H7 (cell line): ENCODE data around the gene DUSP16. TPM values are rescaled to one million over a fixed set of nuclear protein-coding genes. Genes with fewer than 3 reads are reported as not detected.

ENCODE experiments used
- DNase-seq: peaks from one replicate; pipeline ENCODE4 v3.0.0; 2012
- H3K27me3 ChIP-seq: 2 replicates; pipeline ENCODE4 v1.6.0; 2011; ENCODE audit warnings: mild to moderate bottlenecking, low read length; ENCODE audit not compliant: control insufficient read depth, insufficient read depth
- H3K36me3 ChIP-seq: replicated peaks from 2 replicates; pipeline ENCODE4 v1.5.1; 2011; ENCODE audit warnings: low read length; ENCODE audit not compliant: control insufficient read depth, insufficient read depth
- H3K4me3 ChIP-seq: 2 replicates; pipeline ENCODE4 v1.5.1; 2011; ENCODE audit warnings: low read depth, mild to moderate bottlenecking, control low read depth, low read length, moderate library complexity; ENCODE audit not compliant: insufficient read depth
- total RNA-seq: library from RNA; depleted of rRNA; stranded (reverse); fragments of >200 nt; shearing (Covaris generic); gene quantifications from 2 replicates; pipeline ENCODE4 v1.2.3, GENCODE V29; 2014; rRNA removed

The DUSP16 gene
- total RNA-seq, 1 experiment from 2014 or later, result 13.6 TPM

DNA sequence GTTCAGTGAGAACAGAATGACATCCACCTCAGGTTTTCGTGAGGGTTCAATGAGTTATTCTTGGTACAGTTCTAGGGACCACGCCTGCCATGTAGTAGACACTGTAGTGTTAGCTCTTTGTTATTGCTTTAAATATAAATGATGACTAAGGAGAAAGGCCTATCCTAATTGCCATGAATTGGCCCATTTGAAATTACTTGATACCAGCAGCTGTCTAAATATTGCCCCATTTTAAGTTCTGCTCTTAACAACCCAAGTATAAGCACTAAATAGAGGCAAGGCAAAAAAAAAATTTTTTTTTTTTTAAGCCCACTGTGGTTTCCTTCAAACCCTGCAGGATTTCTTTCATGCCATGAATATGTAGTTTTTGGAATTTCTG, 121.2 kb downstream of the DUSP16 start:
- no peak for DNase-seq
- Histone ChIP-seq H3K36me3 (no peaks in the 10 kb centered on the region), H3K27me3 (no peaks in the 10 kb centered on the region), H3K4me3 (no peak overlapping the region)

DNA sequence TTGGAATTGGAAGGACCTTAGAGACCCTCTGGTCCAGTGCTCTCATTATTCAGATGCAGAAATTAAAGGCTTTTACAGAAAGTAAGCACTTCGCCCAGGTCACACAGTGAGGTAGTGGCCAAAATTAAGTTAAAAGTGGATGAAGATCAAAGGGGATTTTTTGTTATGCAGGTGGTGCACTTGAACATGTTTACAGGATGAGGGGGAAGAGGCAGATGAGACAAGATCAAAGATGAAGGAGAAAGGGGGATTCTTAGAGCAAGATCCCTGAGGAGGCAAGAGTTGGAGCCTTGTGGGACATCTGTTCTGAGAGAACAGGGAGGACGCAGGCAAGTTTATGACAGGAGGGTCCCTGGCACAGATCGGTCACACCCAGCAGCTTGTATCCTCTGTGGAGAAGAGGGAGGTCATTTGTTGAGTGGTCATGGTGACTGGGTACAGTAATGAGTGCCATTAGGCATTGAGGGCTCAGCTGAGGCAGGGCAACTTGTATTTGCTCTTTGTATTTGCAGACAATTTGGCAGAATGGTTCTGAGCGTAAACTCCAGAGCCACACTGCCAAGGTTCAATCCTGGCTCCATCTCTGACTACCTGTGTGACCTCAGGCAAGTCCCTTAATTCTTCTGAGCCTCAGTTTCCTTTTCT, 121.8 kb downstream of the DUSP16 start:
- DNase-seq, result no peak
- H3K27me3 ChIP-seq, result no peaks in the 10 kb centered on the region
- no peak overlapping the region for H3K4me3 ChIP-seq
- H3K36me3 ChIP-seq, result no peaks in the 10 kb centered on the region

DNA sequence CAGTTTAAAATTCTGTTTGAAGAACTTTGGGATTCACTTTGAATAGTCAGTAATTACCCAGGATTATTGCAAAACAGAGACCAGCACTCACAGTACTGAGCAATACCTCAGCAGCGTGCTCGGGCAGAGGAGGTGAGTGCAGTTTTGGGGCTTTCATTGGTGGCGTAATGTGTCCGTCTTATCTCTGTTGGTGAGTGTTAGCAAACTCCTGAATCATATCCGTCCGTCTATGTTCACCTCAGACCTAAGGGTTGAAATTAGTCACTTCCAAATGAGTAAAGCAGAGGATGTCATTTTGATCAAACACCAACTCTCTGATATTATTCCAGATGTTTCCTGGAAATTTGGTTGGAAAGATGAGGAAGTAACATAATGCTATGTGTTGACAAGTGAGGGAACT, 123.0 kb downstream of the DUSP16 start:
- H3K4me3 ChIP-seq, result no peak overlapping the region
- no peaks in the 10 kb centered on the region for H3K27me3 ChIP-seq
- H3K36me3 ChIP-seq, result no peaks in the 10 kb centered on the region
- DNase-seq, result no peak

DNA sequence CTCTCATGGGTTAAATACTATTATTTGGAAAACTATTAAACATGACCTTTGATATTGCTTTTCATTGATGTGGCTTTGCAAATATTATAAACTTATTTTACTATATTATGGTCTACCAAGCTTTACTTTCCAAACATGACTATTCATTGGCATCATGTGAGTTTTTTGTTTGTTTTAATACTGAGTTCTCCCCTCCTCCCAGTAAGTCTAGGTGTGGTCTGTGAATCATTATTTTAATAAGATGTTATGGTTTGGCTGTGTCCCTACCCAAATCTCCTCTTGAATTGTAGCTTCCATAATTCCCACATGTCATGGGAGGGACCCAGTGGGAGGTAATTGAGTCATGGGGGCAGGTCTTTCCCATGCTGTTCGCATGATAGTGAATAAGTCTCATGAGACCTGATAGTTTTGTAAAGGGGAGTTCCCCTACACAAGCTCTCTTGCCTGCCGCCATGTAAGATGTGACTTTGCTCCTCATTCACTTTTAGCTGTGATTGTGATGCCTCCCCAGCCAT, 125.8 kb downstream of the DUSP16 start:
- no peaks in the 10 kb centered on the region for H3K27me3 ChIP-seq
- no peak overlapping the region for H3K4me3 ChIP-seq
- no peak for DNase-seq

DNA sequence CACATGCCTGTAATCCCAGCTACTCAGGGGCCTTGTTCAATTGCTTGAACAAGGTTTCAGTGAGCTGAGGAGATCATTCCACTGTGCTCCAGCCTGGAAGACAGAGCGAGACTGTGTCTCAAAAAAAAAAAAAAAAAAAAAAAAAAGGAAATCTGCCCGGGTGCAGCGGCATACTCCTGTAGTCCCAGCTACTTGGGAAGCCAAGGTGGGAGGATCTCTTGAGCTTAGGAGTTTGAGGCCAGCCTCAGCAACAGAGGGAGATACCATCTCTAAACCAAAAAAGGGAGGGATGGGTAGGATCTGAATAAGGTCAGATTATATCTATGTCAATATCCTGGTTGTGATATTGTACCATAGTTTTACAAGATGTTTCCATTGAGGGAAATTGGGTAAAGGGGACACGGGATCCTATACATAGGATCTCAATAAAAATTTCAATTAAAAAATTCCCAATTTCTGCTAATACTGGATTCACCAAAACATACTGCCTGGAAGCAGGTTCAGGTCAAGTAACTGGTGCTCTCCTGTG, 129.4 kb downstream of the DUSP16 start:
- no peaks in the 10 kb centered on the region for H3K27me3 ChIP-seq
- no peak overlapping the region for H3K4me3 ChIP-seq
- no peaks in the 10 kb centered on the region for H3K36me3 ChIP-seq
- DNase-seq, result no peak

More for the DNA sequence above, 125.8 kb downstream of the DUSP16 start:
- H3K36me3 ChIP-seq, result no peaks in the 10 kb centered on the region

DNA sequence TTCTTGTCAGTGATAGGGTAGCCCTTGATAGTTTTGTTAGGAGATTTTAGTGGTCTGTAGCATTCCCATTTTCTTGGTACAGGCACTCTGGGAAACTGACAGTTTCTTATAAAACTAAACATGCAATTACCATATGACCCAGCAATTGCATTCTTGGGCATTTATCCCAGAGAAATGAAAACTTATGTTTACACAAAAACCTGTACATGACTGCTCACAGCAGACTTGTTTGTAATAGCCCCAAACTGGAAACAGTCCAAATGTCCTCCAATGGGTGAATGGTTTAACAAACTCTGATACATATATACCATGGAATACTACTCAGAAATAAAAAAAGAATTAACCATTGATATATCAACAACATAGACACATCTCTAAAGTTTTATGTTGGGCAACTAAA, 130.3 kb downstream of the DUSP16 start:
- DNase-seq, result no peak
- no peaks in the 10 kb centered on the region for H3K36me3 ChIP-seq

DNA sequence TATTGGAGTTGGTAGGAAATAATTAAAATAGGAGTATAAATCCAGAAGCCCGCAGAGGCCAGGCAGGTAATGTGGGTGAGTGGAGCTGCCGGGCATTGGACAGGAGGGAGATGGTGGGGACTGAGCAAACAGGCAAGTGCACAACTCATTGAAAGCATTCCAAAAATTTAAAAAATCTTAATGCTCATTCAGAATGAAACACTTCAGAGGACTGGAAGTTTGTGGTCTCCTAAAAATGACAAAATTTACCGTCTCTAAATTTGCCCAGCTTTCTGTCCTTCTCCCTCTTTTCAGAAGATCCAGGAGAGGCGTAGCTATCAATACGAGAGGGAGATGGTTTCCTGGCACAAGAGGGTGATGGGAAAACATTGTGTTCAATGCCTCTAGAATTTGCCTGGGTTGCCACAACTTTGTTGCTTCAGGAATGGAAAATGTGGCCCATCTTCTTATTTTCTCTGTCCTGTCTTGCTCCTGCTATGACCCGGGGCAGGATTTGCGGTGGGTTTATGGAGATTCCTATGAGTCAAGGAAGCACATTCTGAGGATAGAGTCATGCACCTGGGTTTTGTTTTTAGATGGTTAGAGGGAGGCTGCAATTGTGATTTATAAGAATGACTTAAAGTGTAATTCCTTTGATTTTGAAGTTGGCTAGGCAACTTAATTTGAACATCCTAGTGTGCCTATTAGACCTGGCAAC, 133.6 kb downstream of the DUSP16 start:
- DNase-seq, result no peak
- no peaks in the 10 kb centered on the region for H3K27me3 ChIP-seq
- no peaks in the 10 kb centered on the region for H3K36me3 ChIP-seq
- H3K4me3 ChIP-seq, result no peak overlapping the region

More for the DNA sequence above, 130.3 kb downstream of the DUSP16 start:
- Histone ChIP-seq H3K4me3 (no peak overlapping the region), H3K27me3 (no peaks in the 10 kb centered on the region)

DNA sequence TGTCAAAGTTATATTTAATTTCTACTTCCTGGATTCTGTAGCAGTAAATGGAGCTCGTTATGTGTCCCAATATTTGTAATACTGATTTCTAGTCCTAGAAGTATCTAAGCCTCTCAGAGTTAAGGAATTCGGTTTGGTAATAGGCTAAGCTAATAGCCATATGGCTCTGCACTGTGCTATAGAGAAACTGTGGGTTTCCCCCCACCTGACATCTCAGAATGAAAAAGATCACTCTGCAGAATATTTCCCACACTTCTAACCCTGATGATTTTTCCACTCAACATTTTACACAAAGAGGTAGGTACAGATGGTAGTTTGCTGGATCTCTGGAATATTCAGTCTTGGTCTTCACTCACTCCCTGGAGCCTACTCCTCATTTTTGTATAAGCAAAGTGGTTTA, 134.6 kb downstream of the DUSP16 start:
- Histone ChIP-seq H3K36me3 (no peaks in the 10 kb centered on the region), H3K4me3 (no peak overlapping the region), H3K27me3 (no peaks in the 10 kb centered on the region)
- no peak for DNase-seq

DNA sequence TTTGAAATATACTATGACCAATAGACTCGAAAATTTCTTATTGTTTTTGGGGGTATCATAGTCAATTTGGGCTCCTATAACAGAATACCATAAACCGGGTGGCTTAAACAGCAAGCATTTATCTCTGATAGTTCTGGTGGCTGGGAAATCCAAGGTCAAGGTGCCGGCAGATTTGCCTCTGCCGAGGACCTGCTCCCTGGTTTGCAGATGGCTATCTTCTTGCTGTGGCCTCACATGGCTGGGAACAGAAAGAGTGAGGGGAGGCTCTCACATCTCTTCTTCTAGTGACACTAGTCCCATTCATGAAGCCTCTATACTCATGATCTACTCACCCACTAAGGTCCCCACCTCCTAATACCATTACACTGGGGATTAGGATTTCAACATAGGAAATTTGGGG, 135.1 kb downstream of the DUSP16 start:
- H3K36me3 ChIP-seq, result no peaks in the 10 kb centered on the region
- DNase-seq, result no peak
- no peaks in the 10 kb centered on the region for H3K27me3 ChIP-seq
- H3K4me3 ChIP-seq, result no peak overlapping the region

DNA sequence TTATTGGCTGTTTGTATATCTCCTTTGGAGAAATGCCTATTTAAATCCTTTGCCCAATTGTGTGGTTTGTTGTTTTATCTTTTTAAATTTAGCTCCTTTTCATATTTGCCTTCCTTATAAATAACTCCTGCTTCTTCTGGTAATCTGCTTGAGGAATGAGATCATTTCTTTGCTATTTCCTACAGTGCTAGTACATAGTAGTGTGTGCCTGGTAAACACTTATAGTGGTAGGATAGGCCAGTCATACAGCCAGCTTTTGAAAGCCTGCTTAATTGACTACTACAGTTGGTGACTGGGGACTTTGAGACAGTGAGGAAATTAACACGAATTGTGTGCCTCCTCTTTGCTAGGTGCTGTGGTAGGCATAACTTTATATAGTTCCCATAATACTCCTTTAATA, 137.0 kb downstream of the DUSP16 start:
- H3K36me3 ChIP-seq, result no peaks in the 10 kb centered on the region
- no peaks in the 10 kb centered on the region for H3K27me3 ChIP-seq
- H3K4me3 ChIP-seq, result no peak overlapping the region
- DNase-seq, result no peak

DNA sequence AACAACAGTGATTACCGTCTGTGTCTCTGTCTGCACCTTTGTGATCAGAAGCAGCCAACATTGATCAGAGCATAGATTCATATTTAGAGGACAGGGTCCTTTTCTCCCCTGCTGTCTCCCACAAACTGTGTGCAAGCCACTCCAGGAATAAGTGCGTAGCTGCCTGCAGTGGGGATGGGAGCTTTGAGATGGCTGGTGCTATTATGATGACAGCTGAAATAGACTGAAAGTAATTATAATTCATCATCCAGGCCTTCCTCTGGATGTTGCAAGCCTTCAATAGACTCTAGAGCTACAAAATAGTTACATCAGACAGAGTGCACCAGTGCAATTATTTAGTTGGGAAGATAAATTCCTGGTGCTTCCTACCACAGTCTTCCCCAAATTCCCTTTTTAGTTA, 137.7 kb downstream of the DUSP16 start:
- no peak for DNase-seq
- Histone ChIP-seq H3K4me3 (no peak overlapping the region), H3K36me3 (no peaks in the 10 kb centered on the region), H3K27me3 (no peaks in the 10 kb centered on the region)

Other genes with a start within 250 kb of the DUSP16 start
- 0.94 and 2.3 TPM in 2 replicates for gene MANSC1, start 212.6 kb downstream of the DUSP16 start, total RNA-seq
- 7.4 and 7.5 TPM in 2 replicates for gene BORCS5, start 205.8 kb downstream of the DUSP16 start, total RNA-seq
- 28.1 and 33.7 TPM in 2 replicates for gene CREBL2, start 49.0 kb upstream of the DUSP16 start, total RNA-seq
- 4.1 and 5.0 TPM in 2 replicates for gene GPR19, start 133.3 kb upstream of the DUSP16 start, total RNA-seq
- gene CDKN1B, start 154.5 kb upstream of the DUSP16 start, total RNA-seq, result 11.7 and 16.8 TPM in 2 replicates
- gene APOLD1, start 222.8 kb upstream of the DUSP16 start, total RNA-seq, result 0.62 and 0.89 TPM in 2 replicates